ENCODE data around the gene LPCAT4.
"Not testable (repeated sequence)": the region's sequence is repeated elsewhere in the genome, so short reads cannot be mapped to it uniquely, and the experiment has no call there.

DNA sequence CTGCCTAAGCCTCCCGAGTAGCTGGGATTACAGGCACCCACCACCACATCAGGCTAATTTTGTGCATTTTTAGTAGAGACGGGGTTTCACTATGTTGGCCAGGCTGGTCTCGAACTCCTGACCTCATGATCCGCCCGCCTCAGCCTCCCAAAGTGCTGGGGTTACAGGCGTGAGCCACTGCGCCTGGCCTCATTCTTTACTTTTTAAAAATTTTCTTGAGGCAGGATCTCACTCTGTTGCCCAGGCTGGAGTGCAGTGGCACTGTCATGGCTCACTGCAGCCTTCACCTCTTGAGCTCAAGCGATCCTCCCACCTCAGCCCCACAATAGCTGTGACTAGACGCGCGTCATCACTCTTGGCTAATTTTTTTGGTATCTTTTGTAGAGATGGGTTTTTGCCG is 14.0 kb downstream of the LPCAT4 start:
- TF ChIP-seq, protein P1, sequence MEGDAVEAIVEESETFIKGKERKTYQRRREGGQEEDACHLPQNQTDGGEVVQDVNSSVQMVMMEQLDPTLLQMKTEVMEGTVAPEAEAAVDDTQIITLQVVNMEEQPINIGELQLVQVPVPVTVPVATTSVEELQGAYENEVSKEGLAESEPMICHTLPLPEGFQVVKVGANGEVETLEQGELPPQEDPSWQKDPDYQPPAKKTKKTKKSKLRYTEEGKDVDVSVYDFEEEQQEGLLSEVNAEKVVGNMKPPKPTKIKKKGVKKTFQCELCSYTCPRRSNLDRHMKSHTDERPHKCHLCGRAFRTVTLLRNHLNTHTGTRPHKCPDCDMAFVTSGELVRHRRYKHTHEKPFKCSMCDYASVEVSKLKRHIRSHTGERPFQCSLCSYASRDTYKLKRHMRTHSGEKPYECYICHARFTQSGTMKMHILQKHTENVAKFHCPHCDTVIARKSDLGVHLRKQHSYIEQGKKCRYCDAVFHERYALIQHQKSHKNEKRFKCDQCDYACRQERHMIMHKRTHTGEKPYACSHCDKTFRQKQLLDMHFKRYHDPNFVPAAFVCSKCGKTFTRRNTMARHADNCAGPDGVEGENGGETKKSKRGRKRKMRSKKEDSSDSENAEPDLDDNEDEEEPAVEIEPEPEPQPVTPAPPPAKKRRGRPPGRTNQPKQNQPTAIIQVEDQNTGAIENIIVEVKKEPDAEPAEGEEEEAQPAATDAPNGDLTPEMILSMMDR (IDR thresholded peaks at IDR 0.05; ENCODE audit: borderline replicate concordance, extremely low read depth, low read length, poor library complexity, severe bottlenecking): not testable (repeated sequence)
- not testable (repeated sequence) for TF ChIP-seq EZH2 (IDR thresholded peaks at IDR 0.05; ENCODE audit: borderline replicate concordance, low read depth, low read length, severe bottlenecking)
